Small intestine (tissue), 7 donors: ENCODE data around the gene LDLR. TPM values are rescaled to one million over a fixed set of nuclear protein-coding genes. Genes with fewer than 3 reads are reported as not detected.
"Not testable (repeated sequence)": the region's sequence is repeated elsewhere in the genome, so short reads cannot be mapped to it uniquely, and the experiment has no call there.

Source experiments
- DNase-seq, 2 donors: peaks; one replicate each; pipeline versions ENCODE4 v3.0.0 to v3.0.0-alpha.2; 2013
- FAIRE-seq: peaks from 2 replicates; lab custom pipeline; 2012; peaks lifted over from hg19 to GRCh38; lab: Jason Lieb, UNC
- H3K27ac ChIP-seq, 3 donors: one replicate each; pipeline ENCODE4 v1.5.1; 2013; ENCODE audit warnings: low read length in 2 of 3, mild to moderate bottlenecking in 2 of 3, control low read depth in 1 of 3, inconsistent platforms in 1 of 3, low read depth in 1 of 3, moderate library complexity in 1 of 3
- H3K27me3 ChIP-seq, 3 donors: one replicate each; pipeline ENCODE4 v1.6.1; 2013; ENCODE audit warnings: low read length in 3 of 3, inconsistent platforms in 1 of 3; ENCODE audit not compliant: control insufficient read depth in 3 of 3, insufficient read depth in 3 of 3
- H3K36me3 ChIP-seq, 3 donors: one replicate each; pipeline ENCODE4 v1.6.1; 2013; ENCODE audit warnings: low read length in 3 of 3, inconsistent platforms in 1 of 3, low read depth in 1 of 3, mild to moderate bottlenecking in 1 of 3, moderate library complexity in 1 of 3; ENCODE audit not compliant: control insufficient read depth in 3 of 3, insufficient read depth in 2 of 3
- H3K4me1 ChIP-seq, 3 donors: one replicate each; pipeline ENCODE4 v1.6.1; 2013; ENCODE audit warnings: low read length in 2 of 3, inconsistent platforms in 1 of 3, low read depth in 1 of 3, mild to moderate bottlenecking in 1 of 3, moderate library complexity in 1 of 3; ENCODE audit not compliant: control insufficient read depth in 3 of 3, insufficient read depth in 2 of 3
- H3K4me3 ChIP-seq, 3 donors: one replicate each; pipeline ENCODE4 v1.5.1; 2013; ENCODE audit warnings: low read length in 3 of 3, control low read depth in 1 of 3, inconsistent platforms in 1 of 3, low read depth in 1 of 3, mild to moderate bottlenecking in 1 of 3, moderate library complexity in 1 of 3
- H3K9me3 ChIP-seq, 2 donors: one replicate each; pipeline ENCODE4 v1.6.1; 2013; ENCODE audit warnings: low read depth in 1 of 2, low read length in 1 of 2; ENCODE audit not compliant: control insufficient read depth in 2 of 2, insufficient read depth in 1 of 2
- WGBS, 3 donors: extraction: QIAGEN DNeasy Blood & Tissue Kit; methylation state at CpG; one replicate each; pipeline ENCODE4 v1.1.7; 2013; 5-methylcytosine and 5-hydroxymethylcytosine counted together
- polyA plus RNA-seq, 4 donors: library from polyadenylated mRNA; stranded (reverse) in 3 of 4; unstranded in 1 of 4; fragments of 200-250 nt in 3 of 4; fragments of 120-200 nt in 1 of 4; gene quantifications; one replicate each; pipeline versions ENCODE4 v1.2.1 to v1.2.3, GENCODE V29; 2013
- donor health status: healthy with polysubstance abuse.
- donor health status: control.
- donor health status: control.
- donor health status: Bipolar disorder and iron deficiency.
- donor health status: healthy.

LDLR gene
- polyA plus RNA-seq, 4 donors = 6.0 to 40.1 (median 31.1) TPM

GRCh38 chr19:11079999-11080398 lies 9.3 kb upstream of the LDLR start:
- Histone ChIP-seq H3K4me1 (no peaks in the 10 kb centered on the region), H3K36me3 (no peaks in the 10 kb centered on the region), H3K27ac (no peak overlapping the region), H3K9me3 (no peaks in the 10 kb centered on the region), H3K4me3 (no peak overlapping the region), H3K27me3 (no peaks in the 10 kb centered on the region)
- WGBS, 3 donors = 72 to 81% (median 77%) methylated on average over 9 of the region's 9 CpGs
- FAIRE-seq = no peak
- no peak for DNase-seq

GRCh38 chr19:11087870-11088505 lies 1.3 kb upstream of the LDLR start:
- 65 to 83% (median 79%) methylated on average over 4 of the region's 4 CpGs for WGBS, 3 donors
- no peak for FAIRE-seq
- DNase-seq = no peak
- Histone ChIP-seq H3K4me1 (peaks cover 0 to 21% (median 5%) of the 10 kb centered on the region in 3 donors), H3K27me3 (no peaks in the 10 kb centered on the region), H3K27ac (peak overlapping the region; percentile 37 to 92 (median 84)), H3K9me3 (no peaks in the 10 kb centered on the region), H3K4me3 (no peak overlapping the region), H3K36me3 (peaks cover 0 to 5% (median 0%) of the 10 kb centered on the region in 3 donors)

- Histone ChIP-seq H3K36me3 (peaks cover 0 to 12% (median 0%) of the 10 kb centered on the region in 3 donors), H3K9me3 (no peaks in the 10 kb centered on the region), H3K4me1 (peaks cover under 1 to 21% (median 5%) of the 10 kb centered on the region in 3 donors), H3K4me3 (peak overlapping the region in 2 of 3 donors; percentile 82 to 83), H3K27me3 (no peaks in the 10 kb centered on the region), H3K27ac (peak overlapping the region; percentile 71 to 98 (median 84))
- DNase-seq (peak; percentile 48 to 53), FAIRE-seq (no peak)
- 5 to 18% (median 14%) methylated on average over 11 of the region's 11 CpGs for WGBS, 3 donors
These were observed 583 bp upstream of the LDLR start for GRCh38 chr19:11088506-11089253.

- Histone ChIP-seq H3K4me1 (peaks cover 2 to 29% (median 10%) of the 10 kb centered on the region in 3 donors), H3K36me3 (peaks cover 0 to 23% (median 2%) of the 10 kb centered on the region in 3 donors), H3K4me3 (peak overlapping the region; percentile 79 to 83 (median 82)), H3K27ac (peak overlapping the region; percentile 71 to 98 (median 84))
- FAIRE-seq, H3K27me3 ChIP-seq, DNase-seq, H3K9me3 ChIP-seq: not testable (repeated sequence)
- 0 to 2% (median 1%) methylated on average over 15 of the region's 15 CpGs for WGBS, 3 donors
These were observed 676 bp downstream of the LDLR start for GRCh38 chr19:11090014-11090263.

- Histone ChIP-seq H3K27ac (peak overlapping the region; percentile 98 to 100 (median 99)), H3K27me3 (no peaks in the 10 kb centered on the region), H3K4me3 (peak overlapping the region; percentile 81 to 83 (median 82)), H3K4me1 (peaks cover 2 to 28% (median 11%) of the 10 kb centered on the region in 3 donors), H3K36me3 (peaks cover 0 to 23% (median 2%) of the 10 kb centered on the region in 3 donors), H3K9me3 (no peaks in the 10 kb centered on the region)
- DNase-seq (peak; percentile 97 to 99), FAIRE-seq (no peak)
- 0 to 1% (median 0%) methylated on average over 24 to 64 of the region's 64 CpGs for WGBS, 3 donors
These were observed 1.2 kb downstream of the LDLR start for GRCh38 chr19:11090264-11090996.

- Histone ChIP-seq H3K4me3 (peak overlapping the region; percentile 66 to 82 (median 81)), H3K9me3 (no peaks in the 10 kb centered on the region), H3K4me1 (peaks cover 2 to 32% (median 16%) of the 10 kb centered on the region in 3 donors), H3K27ac (peak overlapping the region; percentile 98 to 100 (median 99)), H3K36me3 (peaks cover 0 to 30% (median 2%) of the 10 kb centered on the region in 3 donors), H3K27me3 (no peaks in the 10 kb centered on the region)
- FAIRE-seq (no peak), DNase-seq (peak in 1 of 2 donors; percentile 24)
- 11 to 29% (median 13%) methylated on average over 11 of the region's 11 CpGs for WGBS, 3 donors
These were observed 1.9 kb downstream of the LDLR start for GRCh38 chr19:11090997-11091702.

- DNase-seq (peak; percentile 82 to 83), FAIRE-seq (no peak)
- H3K27me3 ChIP-seq = no peaks in the 10 kb centered on the region
- 2 to 25% (median 5%) methylated on average over 8 of the region's 8 CpGs for WGBS, 3 donors
- H3K4me1 ChIP-seq = peaks cover 2 to 38% (median 21%) of the 10 kb centered on the region in 3 donors
- H3K9me3 ChIP-seq = no peaks in the 10 kb centered on the region
- peak overlapping the region in 2 of 3 donors; percentile 66 to 82 for H3K4me3 ChIP-seq
- peaks cover 0 to 35% (median 2%) of the 10 kb centered on the region in 3 donors for H3K36me3 ChIP-seq
- peak overlapping the region; percentile 98 to 100 (median 99) for H3K27ac ChIP-seq
These were observed 2.5 kb downstream of the LDLR start for GRCh38 chr19:11091703-11092153.
